A549 (cell line): Measurements from ENCODE around the gene ATP13A5.

Source experiments
- CTCF ChIP-seq: fragments of >200 bp; sonication (Bioruptor Twin); formaldehyde crosslinking; IDR thresholded peaks from 3 replicates; pipeline ENCODE4 v1.5.1; 2016
- E2F6 ChIP-seq: IDR thresholded peaks from 2 replicates; pipeline ENCODE4 v1.6.1; 2012; ENCODE audit warnings: low read depth, borderline replicate concordance
- EP300 ChIP-seq, 2 experiments: fragments of >200 bp; sonication (Bioruptor Twin); formaldehyde crosslinking; IDR thresholded peaks; 2 replicates in 1 of 2; 3 replicates in 1 of 2; pipeline ENCODE4 v1.6.1; 2016 to 2017

- TF ChIP-seq EP300 (IDR thresholded peaks at IDR 0.05) (no peak), E2F6 (no peak), CTCF (no peak)
Measured at GRCh38 chr3:193400304-193400703, 21.8 kb upstream of the ATP13A5 start.
